HepG2 (cell line): ENCODE data around the gene SHISA9. TPM values are rescaled to one million over a fixed set of nuclear protein-coding genes. Genes with fewer than 3 reads are reported as not detected.

Experiments used
- ATAC-seq: fragments of 200-7000 bp; cut with Tn5 transposase; 3 replicates; pipeline ENCODE4 v1.9.1; 2020; ENCODE audit warnings: mild to moderate bottlenecking, moderate library complexity
- BruUV-seq: library from RNA; stranded (reverse); fragments of 400-500 nt; replicated peaks from 2 replicates; lab custom pipeline; 2021; lab: Mats Ljungman, UMichigan
- CTCF ChIA-PET: fragments of 300-600 bp; formaldehyde crosslinking; extraction: SDS; loops from one replicate; lab custom pipeline; 2021; ENCODE audit warnings: low total read pairs, inconsistent platforms, low intra/inter-chr PET ratio; lab: Yijun Ruan, JAX
- POLR2A ChIA-PET: fragments of 350-600 bp; sonication (Branson Sonifier 250); formaldehyde crosslinking; loops from one replicate; lab custom pipeline; 2020; ENCODE audit warnings: antibody characterized with exemption, inconsistent platforms; lab: Yijun Ruan, JAX
- DNase-seq: peaks from one replicate; pipeline ENCODE4 v3.0.0-alpha.2; 2015; ENCODE audit warnings: low spot score
- FAIRE-seq: peaks from 3 replicates; lab custom pipeline; 2011; peaks lifted over from hg19 to GRCh38; lab: Jason Lieb, UNC
- H2AFZ ChIP-seq: one replicate; pipeline ENCODE4 v1.6.1; 2011; ENCODE audit warnings: low read length, inconsistent platforms
- H3K27ac ChIP-seq: fragments of 300-600 bp; 3 replicates; pipeline ENCODE4 v1.8.0; 2011; ENCODE audit warnings: mixed run types, mild to moderate bottlenecking, mixed read lengths, low read length, inconsistent platforms; ENCODE audit not compliant: insufficient read depth; ENCODE audit errors: extremely low read length
- H3K27me3 ChIP-seq, 2 experiments: fragments of 200-600 bp in 1 of 2; 2 replicates in 1 of 2; 3 replicates in 1 of 2; pipeline versions ENCODE4 v1.6.0 to v1.8.0; 2011; ENCODE audit warnings: low read length in 2 of 2, mild to moderate bottlenecking in 2 of 2, moderate library complexity in 2 of 2, inconsistent platforms in 1 of 2; ENCODE audit not compliant: insufficient read depth in 2 of 2, control insufficient read depth in 1 of 2
- H3K36me3 ChIP-seq, 2 experiments: fragments of 200-600 bp in 1 of 2; replicated peaks in 1 of 2; 2 replicates in 1 of 2; 3 replicates in 1 of 2; pipeline versions ENCODE4 v1.5.1 to v1.8.0; 2011; ENCODE audit warnings: low read length in 2 of 2, inconsistent platforms in 1 of 2; ENCODE audit not compliant: insufficient read depth in 2 of 2, control insufficient read depth in 1 of 2
- H3K4me1 ChIP-seq: 2 replicates; pipeline ENCODE4 v1.5.1; 2012; ENCODE audit warnings: low read length, inconsistent platforms; ENCODE audit not compliant: insufficient read depth
- H3K4me2 ChIP-seq: 2 replicates; pipeline ENCODE4 v1.6.0; 2011; ENCODE audit warnings: low read depth, low read length, inconsistent platforms
- H3K4me3 ChIP-seq, 3 experiments: fragments of 200-600 bp in 1 of 3; sonication (generic), shearing (Covaris generic) in 1 of 3; replicated peaks in 1 of 3; 2 replicates each; pipeline ENCODE4 v1.5.1; 2011 to 2016; ENCODE audit warnings: low read length in 3 of 3, inconsistent platforms in 2 of 3, low read depth in 2 of 3, mild to moderate bottlenecking in 2 of 3, control low read depth in 1 of 3, mixed read lengths in 1 of 3; ENCODE audit not compliant: insufficient read depth in 1 of 3
- H3K79me2 ChIP-seq: one replicate; pipeline ENCODE4 v1.6.1; 2011; ENCODE audit warnings: low read length, inconsistent platforms; ENCODE audit not compliant: insufficient read depth
- H3K9ac ChIP-seq: 2 replicates; pipeline ENCODE4 v1.6.0; 2011; ENCODE audit warnings: mild to moderate bottlenecking, low read depth, low read length, inconsistent platforms; ENCODE audit not compliant: insufficient read depth
- H3K9me3 ChIP-seq: 2 replicates; pipeline ENCODE4 v1.5.1; 2012; ENCODE audit warnings: mild to moderate bottlenecking, low read length
- H4K20me1 ChIP-seq: 2 replicates; pipeline ENCODE4 v1.6.0; 2011; ENCODE audit warnings: inconsistent platforms, mild to moderate bottlenecking, low read length, moderate library complexity; ENCODE audit not compliant: insufficient read depth
- ATM ChIP-seq: fragments of 450-650 bp; IDR thresholded peaks from 2 replicates; pipeline ENCODE4 v1.7.1; 2017; ENCODE audit warnings: mild to moderate bottlenecking, borderline replicate concordance
- CBFB ChIP-seq: sonication (generic); formaldehyde crosslinking; IDR thresholded peaks from 2 replicates; pipeline ENCODE4 v1.4.0; 2020; ENCODE audit warnings: missing genetic modification reagents
- FOXA3 ChIP-seq: IDR thresholded peaks from 2 replicates; pipeline ENCODE4 v1.6.1; 2016; ENCODE audit warnings: missing genetic modification reagents, missing compliant biosample characterization
- FOXK2 ChIP-seq: fragments of 450-650 bp; IDR thresholded peaks from 2 replicates; pipeline ENCODE4 v1.6.1; 2016
- FOXP1 ChIP-seq, 2 experiments: fragments of 450-650 bp in 1 of 2; IDR thresholded peaks; 2 replicates each; pipeline ENCODE4 v1.6.1; 2017 to 2018; ENCODE audit warnings: antibody characterized with exemption in 1 of 2
- GTF2F1 ChIP-seq: fragments of 150-350 bp; IDR thresholded peaks from 2 replicates; pipeline ENCODE4 v1.6.1; 2014; ENCODE audit warnings: low read length
- HNF4A ChIP-seq: sonication (generic); formaldehyde crosslinking; IDR thresholded peaks from 2 replicates; pipeline ENCODE4 v1.4.0; 2020; ENCODE audit warnings: missing genetic modification reagents
- NBN ChIP-seq: fragments of 450-650 bp; conservative IDR thresholded peaks from 2 replicates; pipeline ENCODE4 v1.6.1; 2017
- NONO ChIP-seq, 2 experiments: fragments of 450-650 bp in 1 of 2; sonication (generic) in 1 of 2; formaldehyde crosslinking in 1 of 2; IDR thresholded peaks in 1 of 2; conservative IDR thresholded peaks in 1 of 2; 2 replicates each; pipeline versions ENCODE4 v1.6.1 to v1.8.0; 2017 to 2022; ENCODE audit warnings: mild to moderate bottlenecking in 1 of 2, missing genetic modification reagents in 1 of 2, moderate library complexity in 1 of 2
- RAD51 ChIP-seq: fragments of 450-650 bp; IDR thresholded peaks from 2 replicates; pipeline ENCODE4 v1.6.1; 2016; ENCODE audit warnings: borderline replicate concordance
- SOX6 ChIP-seq, 2 experiments: fragments of 450-650 bp in 1 of 2; sonication (generic) in 1 of 2; formaldehyde crosslinking in 1 of 2; IDR thresholded peaks; 2 replicates each; pipeline versions ENCODE4 v1.4.0 to v1.6.1; 2017 to 2020; ENCODE audit warnings: antibody characterized with exemption in 1 of 2, mild to moderate bottlenecking in 1 of 2, missing genetic modification reagents in 1 of 2
- ZNF292 ChIP-seq: sonication (generic); formaldehyde crosslinking; IDR thresholded peaks from 2 replicates; pipeline ENCODE4 v1.8.1; 2022; ENCODE audit warnings: mild to moderate bottlenecking, low read depth, missing genetic modification reagents, borderline replicate concordance
- ZNF441 ChIP-seq: sonication (generic); formaldehyde crosslinking; IDR thresholded peaks from 2 replicates; pipeline ENCODE4 v1.7.0; 2021; ENCODE audit warnings: missing genetic modification reagents, borderline replicate concordance
- ZNF580 ChIP-seq: IDR thresholded peaks from 2 replicates; pipeline ENCODE4 v1.6.1; 2016; ENCODE audit warnings: low read depth, borderline replicate concordance
- ZNF598 ChIP-seq: sonication (generic); formaldehyde crosslinking; IDR thresholded peaks from 2 replicates; pipeline ENCODE4 v1.5.1; 2020; ENCODE audit warnings: mild to moderate bottlenecking, missing genetic modification reagents, borderline replicate concordance
- WGBS: methylation state at CpG from one replicate; pipeline ENCODE4 v1.1.6; 2017; ENCODE audit warnings: low lambda C conversion rate; 5-methylcytosine and 5-hydroxymethylcytosine counted together
- in situ Hi-C: cut with HindIII; loops from 2 replicates; pipeline ENCODE4 v1.10.0; 2017; ENCODE audit warnings: low pct_unique_long_range_greater_than_20kb; ENCODE audit not compliant: extremely low pct_ligation_motif_present
- intact Hi-C: fragments of 100-400 bp; cut with micrococcal nuclease; formaldehyde crosslinking; loops from one replicate; pipeline ENCODE4 v1.10.0; 2022; ENCODE audit not compliant: unreplicated experiment
- polyA plus RNA-seq, 8 experiments: library from polyadenylated mRNA; depleted of rRNA in 3 of 8; stranded (reverse) in 7 of 8; unstranded in 1 of 8; fragments of >200 nt; fragmentation: Illumina TruSeq in 4 of 8; extraction: Trizol in 4 of 8; gene quantifications; 2 replicates each; pipeline versions ENCODE4 v1.2.1 to v1.2.3, GENCODE V29; 2011 to 2016; ENCODE audit warnings: low read depth in 4 of 8, missing spikeins in 1 of 8, mixed read lengths in 1 of 8; ENCODE audit not compliant: insufficient read depth in 1 of 8
- total RNA-seq, 5 experiments: library from RNA; depleted of rRNA; stranded (reverse); fragments of >200 nt; fragmentation: Illumina TruSeq; extraction: Trizol; gene quantifications; 2 replicates each; pipeline ENCODE4 v1.2.3, GENCODE V29; 2016; ENCODE audit warnings: low read depth in 1 of 5

The SHISA9 gene
- total and polyA plus RNA-seq, 2 of the 13 experiments (the other 11 are each of a cell fraction or from before 2014, with no cell fraction given), result 0.01 TPM; not detected in 1

GRCh38 chr16:13254998-13255614, 353.7 kb downstream of the SHISA9 start:
- Histone ChIP-seq H3K79me2 (no peaks in the 10 kb centered on the region), H2AFZ (no peak overlapping the region), H3K4me3 (no peak overlapping the region), H3K4me1 (no peaks in the 10 kb centered on the region), H3K4me2 (no peak overlapping the region), H3K27me3 (no peaks in the 10 kb centered on the region), H3K9ac (no peak overlapping the region), H3K27ac (no peak overlapping the region), H3K36me3 (no peaks in the 10 kb centered on the region), H3K9me3 (peaks cover 14% of the 10 kb centered on the region), H4K20me1 (no peaks in the 10 kb centered on the region)
- BruUV-seq, result no TSS peak
- intact Hi-C loops (no loop called here), in situ Hi-C loops (no loop called here)
- 7% methylated on average over 1 of the region's 1 CpG for WGBS
- ATAC-seq (no peak), FAIRE-seq (no peak), DNase-seq (no peak)
- ChIA-PET CTCF (no interaction called here), POLR2A (no interaction called here)
- no peak for TF ChIP-seq HNF4A (CRISPR knock-in tag)
- 0 out of 2 replicates have a peak, but pooled peaks have one; percentile 56 for TF ChIP-seq SOX6 (IDR thresholded peaks at IDR 0.05)
- no peak for TF ChIP-seq SOX6 (CRISPR knock-in tag; IDR thresholded peaks at IDR 0.05)
- TF ChIP-seq NBN, result 0 out of 2 replicates have a peak, but pooled peaks have one; percentile 86
- TF ChIP-seq ZNF580 (CRISPR knock-in tag), result no peak
- peak; percentile 60; the same call in 1 of the 2 replicates for TF ChIP-seq FOXK2
- 0 out of 2 replicates have a peak, but pooled peaks have one; percentile 29 for TF ChIP-seq FOXP1 (IDR thresholded peaks at IDR 0.05)
- no peak for TF ChIP-seq FOXP1 (CRISPR knock-in tag; IDR thresholded peaks at IDR 0.05)
- TF ChIP-seq CBFB (CRISPR knock-in tag), result no peak
- TF ChIP-seq FOXA3 (CRISPR knock-in tag), result no peak
- 0 out of 2 replicates have a peak, but pooled peaks have one; percentile 69 for TF ChIP-seq NONO (IDR thresholded peaks at IDR 0.05)
- TF ChIP-seq NONO (CRISPR knock-in tag; conservative IDR thresholded peaks at IDR 0.05), result no peak
- TF ChIP-seq ATM, result peak; percentile 58; the same call in 1 of the 2 replicates
- TF ChIP-seq ZNF598 (CRISPR knock-in tag), result no peak
- TF ChIP-seq RAD51, result 0 out of 2 replicates have a peak, but pooled peaks have one; percentile 19
- TF ChIP-seq GTF2F1, result no peak
- no peak for TF ChIP-seq ZNF292 (CRISPR knock-in tag)
- no peak for TF ChIP-seq ZNF441 (CRISPR knock-in tag)
